B cell (primary cell): ENCODE data around the gene TP53I13. TPM values are rescaled to one million over a fixed set of nuclear protein-coding genes. Genes with fewer than 3 reads are reported as not detected.

ENCODE experiments used
- ATAC-seq: fragments of 200-7000 bp; cut with Tn5 transposase; one replicate; pipeline ENCODE4 v1.10.0; 2021; ENCODE audit warnings: low read depth, mild to moderate bottlenecking, moderate number of reproducible peaks, moderate library complexity
- CTCF ChIA-PET: fragments of 350-600 bp; sonication (Branson Sonifier 250); formaldehyde crosslinking; loops from one replicate; lab custom pipeline; 2021; ENCODE audit warnings: antibody characterized with exemption, inconsistent platforms; lab: Charles Lee
- POLR2A ChIA-PET: fragments of 350-600 bp; sonication (Branson Sonifier 250); formaldehyde crosslinking; loops from one replicate; lab custom pipeline; 2021; ENCODE audit warnings: antibody characterized with exemption; lab: Charles Lee
- DNase-seq: peaks from one replicate; pipeline ENCODE4 v3.0.0; 2013
- H2AFZ ChIP-seq: 2 replicates; pipeline ENCODE4 v1.6.1; 2012; ENCODE audit warnings: mild to moderate bottlenecking, low read depth, low read length; ENCODE audit not compliant: insufficient read depth, poor library complexity, severe bottlenecking
- H3K27ac ChIP-seq, 2 donors: 1 replicate in 1 of 2; 2 replicates in 1 of 2; pipeline ENCODE4 v1.5.1; 2012 to 2013; ENCODE audit warnings: low read length in 2 of 2, mild to moderate bottlenecking in 2 of 2, moderate library complexity in 1 of 2
- H3K27me3 ChIP-seq, 4 experiments: fragments of 200-600 bp in 1 of 4; sonication (generic) in 1 of 4; replicated peaks in 1 of 4; 1 replicate in 2 of 4; 2 replicates in 2 of 4; pipeline versions ENCODE4 v1.6.1 to v1.7.0; 2013 to 2016; ENCODE audit warnings: low read length in 3 of 4, mild to moderate bottlenecking in 2 of 4, mixed read lengths in 1 of 4, moderate library complexity in 1 of 4; ENCODE audit not compliant: insufficient read depth in 4 of 4, control insufficient read depth in 3 of 4; ENCODE audit errors: control extremely low read depth in 1 of 4
- H3K36me3 ChIP-seq, 2 experiments: replicated peaks in 1 of 2; 1 replicate in 1 of 2; 2 replicates in 1 of 2; pipeline versions ENCODE4 v1.6.1 to v1.7.1; 2013; ENCODE audit warnings: low read length in 1 of 2; ENCODE audit not compliant: insufficient read depth in 2 of 2, control insufficient read depth in 1 of 2; ENCODE audit errors: control extremely low read depth in 1 of 2, extremely low read depth in 1 of 2
- H3K4me1 ChIP-seq, 2 donors: fragments of 200-600 bp in 1 of 2; sonication (generic) in 1 of 2; 1 replicate in 1 of 2; 2 replicates in 1 of 2; pipeline versions ENCODE4 v1.5.1 to v1.6.1; 2013 to 2017; ENCODE audit warnings: low read length in 2 of 2; ENCODE audit not compliant: control insufficient read depth in 2 of 2, insufficient read depth in 2 of 2
- H3K4me2 ChIP-seq: replicated peaks from 2 replicates; pipeline ENCODE3; 2012; ENCODE audit warnings: mild to moderate bottlenecking, low read depth, low read length; ENCODE audit not compliant: poor library complexity, severe bottlenecking
- H3K4me3 ChIP-seq, 5 experiments: fragments of 200-600 bp in 1 of 5; sonication (generic) in 1 of 5; 1 replicate in 3 of 5; 2 replicates in 2 of 5; pipeline versions ENCODE4 v1.5.1 to v1.7.0; 2011 to 2016; ENCODE audit warnings: low read length in 4 of 5, mild to moderate bottlenecking in 4 of 5, low read depth in 2 of 5, control low read depth in 1 of 5, moderate library complexity in 1 of 5; ENCODE audit not compliant: insufficient read depth in 1 of 5; ENCODE audit errors: control extremely low read depth in 1 of 5, extremely low read depth in 1 of 5
- H3K79me2 ChIP-seq: fragments of 200-600 bp; sonication (generic); one replicate; pipeline ENCODE4 v1.6.0; 2016; ENCODE audit warnings: low read length; ENCODE audit not compliant: control insufficient read depth, insufficient read depth
- H3K9ac ChIP-seq: fragments of 200-600 bp; sonication (generic); 2 replicates; pipeline ENCODE4 v1.6.1; 2017; ENCODE audit warnings: mild to moderate bottlenecking, low read length, moderate library complexity
- H3K9me3 ChIP-seq, 3 donors: one replicate each; pipeline versions ENCODE4 v1.6.1 to v1.7.1; 2013; ENCODE audit warnings: low read length in 2 of 3; ENCODE audit not compliant: control insufficient read depth in 2 of 3, insufficient read depth in 1 of 3; ENCODE audit errors: control extremely low read depth in 1 of 3
- H4K20me1 ChIP-seq: 2 replicates; pipeline ENCODE4 v1.6.0; 2012; ENCODE audit warnings: mild to moderate bottlenecking, low read length; ENCODE audit not compliant: insufficient read depth, control insufficient read depth, poor library complexity, severe bottlenecking
- H3K27ac Mint-ChIP-seq: one replicate; pipeline ENCODE4 v1.8.0; 2021; ENCODE audit warnings: mixed read lengths
- H3K27me3 Mint-ChIP-seq: one replicate; pipeline ENCODE4 v1.8.0; 2021; ENCODE audit warnings: mixed read lengths
- H3K4me1 Mint-ChIP-seq: one replicate; pipeline ENCODE4 v1.8.0; 2021; ENCODE audit warnings: mixed read lengths
- H3K4me3 Mint-ChIP-seq: one replicate; pipeline ENCODE4 v1.8.0; 2021; ENCODE audit warnings: mixed read lengths
- H3K9me3 Mint-ChIP-seq: one replicate; pipeline ENCODE4 v1.8.0; 2022; ENCODE audit warnings: mixed read lengths; ENCODE audit not compliant: insufficient read depth
- EZH2 ChIP-seq: IDR thresholded peaks from 2 replicates; pipeline ENCODE4 v1.6.1; 2012; ENCODE audit warnings: borderline replicate concordance, low read depth, mild to moderate bottlenecking, moderate library complexity, low read length; ENCODE audit not compliant: insufficient read depth, poor library complexity, severe bottlenecking
- WGBS: methylation state at CpG from one replicate; pipeline ENCODE4 v1.1.5; 2013; ENCODE audit warnings: missing lambda C conversion rate; ENCODE audit not compliant: insufficient coverage; 5-methylcytosine and 5-hydroxymethylcytosine counted together
- intact Hi-C: fragments of 100-400 bp; cut with micrococcal nuclease; formaldehyde crosslinking; loops from one replicate; pipeline ENCODE4 v1.10.0; 2022
- polyA plus RNA-seq: library from polyadenylated mRNA; depleted of rRNA; stranded (reverse); fragments of >200 nt; gene quantifications from 2 replicates; pipeline ENCODE4 v1.2.3, GENCODE V29; 2012
- total RNA-seq, 2 donors: library from RNA; stranded (reverse); fragments of 120-200 nt in 1 of 2; gene quantifications; 1 replicate in 1 of 2; 2 replicates in 1 of 2; pipeline versions ENCODE4 v1.2.3 to v1.2.4, GENCODE V29; 2013 to 2022
- TF ChIP-seq, protein P1 (sequence below): fragments of 200-600 bp; IDR thresholded peaks from one replicate; pipeline ENCODE4 v1.8.0; 2022; ENCODE audit warnings: antibody characterized with exemption, mild to moderate bottlenecking

Gene TP53I13
- total and polyA plus RNA-seq, 2 donors (not counting 1 experiment from before 2014, with no cell fraction given): 224 to 287 TPM

DNA sequence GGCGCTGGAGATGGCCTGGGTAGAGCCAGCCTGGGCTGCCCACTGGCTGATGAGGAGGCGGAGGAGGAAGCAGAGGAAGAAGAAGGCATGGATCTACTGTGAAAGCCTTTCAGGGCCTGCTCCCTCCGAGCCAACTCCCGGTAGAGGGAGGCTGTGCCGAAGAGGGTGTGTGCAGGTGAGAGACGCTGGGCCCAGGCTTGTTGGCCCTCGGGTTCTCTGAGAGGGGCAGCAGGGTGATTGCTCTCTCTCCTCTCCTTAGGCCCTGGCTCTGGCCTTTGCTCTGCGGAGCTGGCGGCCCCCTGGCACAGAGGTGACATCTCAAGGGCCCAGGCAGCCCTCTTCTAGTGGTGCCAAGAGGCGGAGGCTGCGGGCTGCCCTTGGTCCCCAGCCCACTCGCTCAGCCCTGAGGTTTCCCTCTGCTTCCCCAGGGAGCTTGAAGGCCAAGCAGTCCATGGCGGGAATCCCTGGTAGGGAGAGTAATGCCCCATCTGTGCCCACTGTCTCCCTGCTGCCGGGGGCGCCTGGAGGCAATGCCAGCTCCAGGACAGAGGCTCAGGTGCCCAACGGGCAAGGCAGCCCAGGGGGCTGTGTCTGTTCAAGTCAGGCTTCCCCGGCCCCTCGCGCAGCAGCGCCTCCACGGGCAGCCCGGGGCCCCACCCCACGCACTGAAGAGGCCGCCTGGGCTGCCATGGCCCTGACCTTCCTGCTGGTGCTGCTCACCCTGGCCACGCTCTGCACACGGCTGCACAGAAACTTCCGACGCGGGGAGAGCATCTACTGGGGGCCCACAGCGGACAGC is 3.6 kb downstream of the TP53I13 start:
- peaks cover 6% of the 10 kb centered on the region for H3K79me2 ChIP-seq
- Mint-ChIP-seq H3K4me3 (peak overlapping the region; percentile 44), H3K27ac (no peak overlapping the region), H3K9me3 (no peaks in the 10 kb centered on the region), H3K4me1 (peaks cover 26% of the 10 kb centered on the region), H3K27me3 (no peaks in the 10 kb centered on the region)
- TF ChIP-seq, protein P1, sequence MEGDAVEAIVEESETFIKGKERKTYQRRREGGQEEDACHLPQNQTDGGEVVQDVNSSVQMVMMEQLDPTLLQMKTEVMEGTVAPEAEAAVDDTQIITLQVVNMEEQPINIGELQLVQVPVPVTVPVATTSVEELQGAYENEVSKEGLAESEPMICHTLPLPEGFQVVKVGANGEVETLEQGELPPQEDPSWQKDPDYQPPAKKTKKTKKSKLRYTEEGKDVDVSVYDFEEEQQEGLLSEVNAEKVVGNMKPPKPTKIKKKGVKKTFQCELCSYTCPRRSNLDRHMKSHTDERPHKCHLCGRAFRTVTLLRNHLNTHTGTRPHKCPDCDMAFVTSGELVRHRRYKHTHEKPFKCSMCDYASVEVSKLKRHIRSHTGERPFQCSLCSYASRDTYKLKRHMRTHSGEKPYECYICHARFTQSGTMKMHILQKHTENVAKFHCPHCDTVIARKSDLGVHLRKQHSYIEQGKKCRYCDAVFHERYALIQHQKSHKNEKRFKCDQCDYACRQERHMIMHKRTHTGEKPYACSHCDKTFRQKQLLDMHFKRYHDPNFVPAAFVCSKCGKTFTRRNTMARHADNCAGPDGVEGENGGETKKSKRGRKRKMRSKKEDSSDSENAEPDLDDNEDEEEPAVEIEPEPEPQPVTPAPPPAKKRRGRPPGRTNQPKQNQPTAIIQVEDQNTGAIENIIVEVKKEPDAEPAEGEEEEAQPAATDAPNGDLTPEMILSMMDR: no peak
- TF ChIP-seq EZH2: no peak
- no peaks in the 10 kb centered on the region for H3K9me3 ChIP-seq
- no peaks in the 10 kb centered on the region for H3K27me3 ChIP-seq
- H3K4me3 ChIP-seq: no peak overlapping the region
- H3K36me3 ChIP-seq: peaks cover 0 to 35% of the 10 kb centered on the region in 2 experiments
- H3K27ac ChIP-seq: no peak overlapping the region
- intact Hi-C loops: no loop called here
- CTCF ChIA-PET: interaction anchor here (0.6 to 24.3 kb wide), 16 partner anchors 12 to 532 kb away, joined by 3 to 336 read pairs (median 6); partner anchors contain the start of gene ANKRD13B
- ATAC-seq: no peak
- DNase-seq: peak; percentile 27
- WGBS: 83% methylated on average over 28 of the region's 30 CpGs
- H3K4me1 ChIP-seq: peaks cover 15 to 28% of the 10 kb centered on the region in 2 donors
- H3K4me2 ChIP-seq: peak overlapping the region; percentile 68
- POLR2A ChIA-PET: interaction anchor here (0.5 to 1.5 kb wide), 6 partner anchors 10 to 189 kb away, joined by 3 to 6 read pairs (median 4); no protein-coding TSS in a partner anchor
- peaks cover 37% of the 10 kb centered on the region for H4K20me1 ChIP-seq
- no peak overlapping the region for H2AFZ ChIP-seq
- H3K9ac ChIP-seq: no peak overlapping the region
